ENCODE results near the gene DIP2C.
"Not testable (repeated sequence)": the region's sequence is repeated elsewhere in the genome, so short reads cannot be mapped to it uniquely, and the experiment has no call there.

The DIP2C gene

DNA sequence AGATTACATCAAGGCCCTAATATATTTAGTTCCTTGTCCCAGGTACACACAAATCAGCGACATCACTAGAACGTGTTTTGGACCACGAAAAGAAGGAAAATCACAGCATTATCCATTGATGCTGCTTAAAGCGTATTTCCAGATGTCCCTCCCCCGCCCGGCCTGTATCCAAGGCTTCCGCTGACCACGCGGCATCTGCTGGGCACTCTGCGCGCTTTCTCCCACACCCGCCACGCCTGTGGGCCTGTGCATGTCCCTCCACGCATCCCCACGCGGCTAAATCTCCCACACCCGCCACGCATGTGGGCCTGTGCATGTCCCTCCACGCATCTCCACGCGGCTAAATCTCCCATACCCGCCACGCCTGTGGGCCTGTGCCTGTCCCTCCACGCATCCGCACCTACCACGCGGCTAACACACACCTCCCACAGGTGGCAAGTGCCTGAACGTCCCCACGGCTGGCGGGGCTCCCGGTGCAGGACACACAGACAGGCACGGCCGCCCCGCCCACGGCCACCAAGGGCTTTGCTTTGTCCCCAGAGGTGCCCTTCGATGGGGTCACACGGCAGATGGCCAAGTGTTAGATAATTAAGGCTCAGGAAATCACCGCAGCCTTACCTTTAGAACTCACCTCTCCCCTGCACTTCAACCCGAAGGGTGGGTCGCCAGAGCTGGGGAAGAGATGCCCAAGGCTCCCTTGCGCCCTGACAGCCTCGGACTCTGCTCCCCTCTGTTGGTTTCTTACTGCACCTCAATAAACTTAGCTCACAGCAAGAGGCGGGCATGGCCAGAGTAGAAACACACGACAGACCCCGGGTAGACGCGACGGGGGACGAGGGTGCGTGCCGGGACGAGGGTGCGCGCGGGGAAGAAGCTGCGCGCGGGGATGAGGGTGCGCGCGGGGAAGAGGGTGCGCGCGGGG, 49.5 kb downstream of the DIP2C start:
- DNase-seq (ENCODE audit: low spot score): no peak

GRCh38 chr10:639001-639750, 50.3 kb downstream of the DIP2C start:
- DNase-seq (ENCODE audit: low spot score): no peak

GRCh38 chr10:637771-638195, 51.7 kb downstream of the DIP2C start:
- no peak for DNase-seq (ENCODE audit: low spot score)

DNA sequence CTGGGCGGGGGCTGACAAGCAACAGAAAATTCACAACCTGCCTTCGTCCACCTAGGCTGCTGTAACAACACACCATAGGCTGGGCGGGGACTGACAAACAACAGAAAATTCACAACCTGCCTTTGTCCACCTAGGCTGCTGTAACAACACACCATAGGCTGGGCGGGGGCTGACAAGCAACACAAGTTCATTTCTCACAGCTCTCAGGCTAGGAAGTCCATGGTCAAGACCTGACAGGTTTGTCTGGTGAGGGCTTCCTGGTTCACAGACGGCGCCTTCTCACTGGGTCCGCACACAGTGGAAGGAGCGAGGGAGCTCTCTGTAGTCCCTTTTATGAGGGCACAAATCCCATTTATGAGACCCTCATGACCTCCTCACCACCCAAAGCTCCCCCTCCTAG, 52.2 kb downstream of the DIP2C start:
- no peak for DNase-seq (ENCODE audit: low spot score)

GRCh38 chr10:636769-637168, 52.7 kb downstream of the DIP2C start:
- DNase-seq (ENCODE audit: low spot score): no peak

GRCh38 chr10:636016-636730, 53.3 kb downstream of the DIP2C start:
- no peak for DNase-seq (ENCODE audit: low spot score)

DNA sequence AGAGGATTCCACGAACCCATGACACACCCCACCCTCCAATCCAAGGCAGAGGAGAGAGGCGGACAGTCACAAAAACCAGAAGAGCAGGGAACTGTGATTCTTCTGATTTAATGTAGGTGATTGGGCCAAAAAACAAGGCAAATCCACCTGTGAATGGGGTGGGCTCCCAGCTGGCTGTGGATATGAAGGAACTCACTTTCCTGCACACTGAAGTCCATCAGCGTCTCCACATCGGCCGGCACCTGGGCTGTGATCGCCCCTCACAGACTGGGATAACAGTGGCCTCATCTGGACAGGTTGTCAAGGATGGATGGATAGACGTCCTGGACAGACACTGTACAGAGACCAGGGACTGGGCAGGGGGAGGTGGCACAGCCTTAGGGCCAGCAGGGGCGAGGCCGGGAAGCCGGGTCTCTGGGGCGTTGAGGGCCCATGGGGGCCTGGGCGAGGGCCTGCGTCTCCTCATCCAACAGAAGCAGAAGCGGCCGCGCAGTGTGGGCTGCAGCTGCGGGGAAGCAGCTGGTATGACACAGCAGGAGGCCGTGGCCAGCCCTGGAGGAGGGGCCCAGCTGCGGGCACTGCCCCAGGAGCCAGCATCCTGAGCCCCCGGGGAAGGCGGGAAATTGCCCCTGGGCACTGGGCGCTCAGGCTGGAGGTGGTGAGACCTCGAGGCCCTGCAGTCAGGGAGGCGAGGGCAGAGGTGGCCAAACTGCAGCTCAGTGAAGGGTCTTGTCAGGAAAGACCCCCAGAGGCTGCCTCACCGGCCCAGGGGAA, 54.2 kb downstream of the DIP2C start:
- DNase-seq (ENCODE audit: low spot score): no peak

DNA sequence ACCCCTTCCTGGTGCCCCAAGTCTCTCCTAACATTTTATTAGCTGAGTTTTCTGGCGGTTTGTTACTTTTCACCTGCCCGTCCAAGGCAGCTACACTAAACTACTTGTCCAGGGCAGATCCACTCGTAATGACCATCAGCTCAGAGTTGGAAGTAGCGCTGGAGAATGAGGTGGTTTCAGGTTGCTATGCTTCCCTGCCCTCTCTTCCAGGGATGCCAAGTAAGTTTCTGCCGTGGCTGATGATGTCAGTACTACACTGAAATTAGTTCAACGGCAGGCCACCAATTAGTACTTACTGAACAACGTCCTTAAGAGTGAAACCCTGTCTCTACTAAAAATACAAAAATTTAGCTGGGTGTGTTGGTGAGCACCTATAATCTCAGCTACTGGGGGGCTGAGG, 55.2 kb downstream of the DIP2C start:
- DNase-seq (ENCODE audit: low spot score): no peak

- DNase-seq (ENCODE audit: low spot score): no peak
Measured at GRCh38 chr10:633279-634245, 55.9 kb downstream of the DIP2C start.

DNA sequence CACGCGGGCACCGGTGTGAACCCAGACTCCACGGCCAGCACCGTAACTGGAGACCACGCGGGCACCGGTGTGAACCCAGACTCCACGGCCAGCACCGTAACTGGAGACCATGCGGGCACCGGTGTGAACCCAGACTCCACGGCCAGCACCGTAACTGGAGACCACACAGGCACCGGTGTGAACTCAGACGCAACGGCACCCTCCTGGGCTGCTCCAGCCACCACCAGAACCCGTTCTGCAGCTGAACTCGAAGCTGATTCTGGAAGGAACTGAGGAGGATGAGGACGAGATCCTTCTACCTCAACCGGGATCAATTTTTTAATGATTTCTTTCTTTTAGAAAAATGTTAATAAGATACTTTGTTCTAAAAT, 56.7 kb downstream of the DIP2C start:
- not testable (repeated sequence) for DNase-seq (ENCODE audit: low spot score)

DNA sequence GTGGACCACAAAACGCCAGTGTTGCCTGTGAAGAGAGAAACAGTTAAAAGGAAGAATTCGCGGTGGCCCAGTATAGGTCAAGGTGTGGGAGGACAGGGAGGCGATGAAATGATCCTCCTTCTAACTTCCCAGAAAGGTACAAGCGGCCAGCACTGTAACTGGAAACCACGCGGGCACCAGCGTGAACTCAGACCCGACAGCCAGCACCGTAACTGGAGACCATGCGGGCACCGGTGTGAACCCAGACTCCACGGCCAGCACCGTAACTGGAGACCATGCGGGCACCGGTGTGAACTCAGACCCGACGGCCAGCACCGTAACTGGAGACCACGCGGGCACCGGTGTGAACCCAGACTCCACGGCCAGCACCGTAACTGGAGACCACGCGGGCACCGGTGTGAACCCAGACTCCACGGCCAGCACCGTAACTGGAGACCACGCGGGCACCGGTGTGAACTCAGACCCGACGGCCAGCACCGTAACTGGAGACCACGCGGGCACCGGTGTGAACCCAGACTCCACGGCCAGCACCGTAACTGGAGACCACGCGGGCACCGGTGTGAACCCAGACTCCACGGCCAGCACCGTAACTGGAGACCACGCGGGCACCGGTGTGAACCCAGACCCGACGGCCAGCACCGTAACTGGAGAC, 57.2 kb downstream of the DIP2C start:
- DNase-seq (ENCODE audit: low spot score): not testable (repeated sequence)

GRCh38 chr10:631266-631665, 58.2 kb downstream of the DIP2C start:
- no peak for DNase-seq (ENCODE audit: low spot score)

GRCh38 chr10:630581-631073, 58.8 kb downstream of the DIP2C start:
- DNase-seq (ENCODE audit: low spot score): no peak

- no peak for DNase-seq (ENCODE audit: low spot score)
Measured at GRCh38 chr10:629186-629998, 60.1 kb downstream of the DIP2C start.

- DNase-seq (ENCODE audit: low spot score): no peak
Measured at GRCh38 chr10:628386-629045, 61.0 kb downstream of the DIP2C start.

DNA sequence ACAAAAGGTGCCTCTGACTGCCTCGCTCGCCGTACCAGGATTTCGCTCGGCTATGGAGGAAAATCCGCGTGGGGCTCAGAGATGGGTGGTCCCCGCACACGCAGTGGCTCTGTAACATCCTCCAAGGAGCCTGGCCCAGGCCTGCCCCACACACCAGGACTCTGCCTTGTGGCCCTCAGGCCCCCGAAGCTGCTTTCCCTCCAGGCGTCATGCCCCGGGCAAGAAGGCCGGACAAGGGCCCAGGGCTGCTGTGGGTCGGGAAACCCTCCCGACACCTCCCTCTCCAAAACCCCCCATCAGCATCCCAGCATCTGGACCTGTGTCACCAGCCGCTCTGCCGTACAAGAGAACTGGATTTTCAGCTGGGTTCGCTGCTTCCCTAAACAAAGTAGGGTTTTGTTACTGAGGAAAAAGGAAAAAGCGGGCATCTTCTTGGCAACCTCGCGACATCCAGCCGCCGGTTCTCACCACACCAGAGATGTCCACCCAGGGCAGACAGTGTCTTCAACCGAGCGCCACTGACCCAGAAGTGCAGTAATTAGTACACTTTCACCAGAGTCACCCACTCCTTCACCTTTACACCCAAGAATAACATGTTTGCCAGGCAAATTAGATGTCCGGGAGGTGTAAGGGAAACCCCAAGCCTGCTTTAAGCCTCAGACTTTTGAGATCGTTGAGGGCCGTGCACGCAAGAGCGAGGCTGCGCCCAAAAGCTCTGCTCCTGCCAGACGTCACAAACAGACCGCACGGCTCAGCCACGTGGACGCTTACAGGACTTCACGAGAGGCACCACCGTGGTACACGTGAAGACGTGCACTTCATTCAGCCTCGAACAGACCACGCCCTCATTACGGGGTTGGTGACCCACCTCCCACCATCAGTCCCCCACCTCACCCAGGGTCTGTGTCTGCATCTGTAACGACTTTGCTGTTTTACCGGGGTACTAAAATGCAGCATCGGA, 62.2 kb downstream of the DIP2C start:
- DNase-seq (ENCODE audit: low spot score): no peak
